HCT116 (cell line): ENCODE measurements around the gene CRACDL.

ENCODE experiments used
- CTCF ChIP-seq, 3 experiments: fragments of 200-600 bp in 1 of 3; sonication (generic) in 1 of 3; IDR thresholded peaks in 2 of 3; conservative IDR thresholded peaks in 1 of 3; 2 replicates each; pipeline ENCODE4 v1.5.1; 2012 to 2017; ENCODE audit warnings: low read depth in 2 of 3, low read length in 2 of 3, antibody characterized with exemption in 1 of 3, borderline replicate concordance in 1 of 3, control low read depth in 1 of 3, mild to moderate bottlenecking in 1 of 3, mixed read lengths in 1 of 3, mixed run types in 1 of 3, moderate library complexity in 1 of 3; ENCODE audit not compliant: insufficient read depth in 1 of 3
- ELF1 ChIP-seq: IDR thresholded peaks from 2 replicates; pipeline ENCODE4 v1.6.1; 2012; ENCODE audit warnings: low read depth, borderline replicate concordance
- JUND ChIP-seq: IDR thresholded peaks from 2 replicates; pipeline ENCODE4 v1.6.1; 2012
- POLR2A ChIP-seq: IDR thresholded peaks from 2 replicates; pipeline ENCODE4 v1.7.0; 2011; ENCODE audit warnings: borderline replicate concordance; ENCODE audit not compliant: insufficient read depth, insufficient read length; ENCODE audit errors: extremely low read depth
- POLR2AphosphoS5 ChIP-seq: IDR thresholded peaks from 2 replicates; pipeline ENCODE4 v1.6.1; 2011; ENCODE audit warnings: mild to moderate bottlenecking, low read depth, low read length, moderate library complexity

DNA sequence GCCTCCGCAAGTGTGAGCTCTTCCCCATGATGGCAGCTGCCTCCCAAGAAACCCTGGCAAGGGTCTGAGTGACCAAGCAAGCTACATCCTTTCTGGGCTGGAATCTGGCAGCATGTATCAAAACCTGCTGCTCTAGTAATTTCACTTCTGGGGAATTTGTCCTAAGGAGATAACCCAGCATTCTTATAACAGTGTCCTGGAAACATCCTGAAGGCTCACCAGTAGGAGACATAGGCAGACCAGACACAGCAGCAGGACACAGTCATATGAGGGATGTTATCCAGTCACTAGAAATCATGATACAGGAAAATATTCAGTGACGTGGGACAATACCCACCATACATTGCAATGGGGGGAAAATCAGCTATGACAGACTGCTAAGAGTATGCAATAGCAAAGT, 64.5 kb downstream of the CRACDL start:
- TF ChIP-seq CTCF (IDR thresholded peaks at IDR 0.05 in 2 of 3, conservative IDR thresholded peaks at IDR 0.05 in 1 of 3; ENCODE audit: borderline replicate concordance in 1 of 3, insufficient read depth in 1 of 3, low read depth in 2 of 3, low read length in 2 of 3) (no peak), POLR2AphosphoS5 (no peak), ELF1 (no peak), JUND (no peak), POLR2A (no peak)
